ENCODE measurements around the gene COL5A1. TPM values are rescaled to one million over a fixed set of nuclear protein-coding genes. Genes with fewer than 3 reads are reported as not detected.

The COL5A1 gene
- total RNA-seq, 4 donors from 2014 or later = 14.0 to 23.9 (median 19.2) TPM

GRCh38 chr9:134717056-134717455 is 75.5 kb downstream of the COL5A1 start:
- TF ChIP-seq CTCF (IDR thresholded peaks at IDR 0.05; ENCODE audit: low read depth) = no peak

- TF ChIP-seq CTCF (IDR thresholded peaks at IDR 0.05; ENCODE audit: low read depth) = no peak
These were observed 76.5 kb downstream of the COL5A1 start for GRCh38 chr9:134717924-134718645.

GRCh38 chr9:134719331-134719730 is 77.7 kb downstream of the COL5A1 start:
- TF ChIP-seq CTCF (IDR thresholded peaks at IDR 0.05; ENCODE audit: low read depth) = no peak

GRCh38 chr9:134720136-134720753 is 78.6 kb downstream of the COL5A1 start:
- TF ChIP-seq CTCF (IDR thresholded peaks at IDR 0.05; ENCODE audit: low read depth) = no peak

GRCh38 chr9:134720796-134721195 is 79.2 kb downstream of the COL5A1 start:
- TF ChIP-seq CTCF (IDR thresholded peaks at IDR 0.05; ENCODE audit: low read depth) = no peak

- no peak for TF ChIP-seq CTCF (IDR thresholded peaks at IDR 0.05; ENCODE audit: low read depth)
These were observed 79.7 kb downstream of the COL5A1 start for GRCh38 chr9:134721344-134721743.

GRCh38 chr9:134722120-134722701 is 80.6 kb downstream of the COL5A1 start:
- no peak for TF ChIP-seq CTCF (IDR thresholded peaks at IDR 0.05; ENCODE audit: low read depth)

All from subcutaneous adipose tissue (tissue), 4 donors.